CD4-positive, CD25-positive, alpha-beta regulatory T cell (primary cell): Measurements from ENCODE around the gene POC1A. TPM values are rescaled to one million over a fixed set of nuclear protein-coding genes. Genes with fewer than 3 reads are reported as not detected.
A peak's percentile ranks its signal among the peaks of the same experiment; 100 is the strongest.

Source experiments
- ATAC-seq, 2 donors: fragments of 150-1000 bp; cut with Tn5 transposase; one replicate each; pipeline ENCODE4 v1.10.0; 2021; ENCODE audit warnings: low read depth in 2 of 2, moderate number of reproducible peaks in 2 of 2, moderate library complexity in 1 of 2
- DNase-seq, 3 donors: peaks; one replicate each; pipeline versions ENCODE4 v3.0.0 to v3.0.0-alpha.2; 2012 to 2022; ENCODE audit warnings: mixed read lengths in 1 of 3
- H3K27ac ChIP-seq: one replicate; pipeline ENCODE4 v1.7.0; 2013; ENCODE audit warnings: mild to moderate bottlenecking, low read length; ENCODE audit not compliant: insufficient read depth, poor library complexity, severe bottlenecking
- H3K27me3 ChIP-seq: one replicate; pipeline ENCODE4 v1.7.0; 2013; ENCODE audit warnings: low read length; ENCODE audit not compliant: control insufficient read depth, insufficient read depth
- H3K36me3 ChIP-seq: one replicate; pipeline ENCODE4 v1.7.0; 2013; ENCODE audit warnings: mild to moderate bottlenecking, low read length, moderate library complexity; ENCODE audit not compliant: control insufficient read depth, insufficient read depth
- H3K4me1 ChIP-seq: 2 replicates; pipeline ENCODE4 v1.7.0; 2013; ENCODE audit warnings: mild to moderate bottlenecking, low read length; ENCODE audit not compliant: insufficient read depth, control insufficient read depth, poor library complexity, severe bottlenecking
- H3K4me3 ChIP-seq: one replicate; pipeline ENCODE4 v1.7.0; 2013; ENCODE audit warnings: low read depth, mild to moderate bottlenecking, low read length, moderate library complexity
- H3K9me3 ChIP-seq, 2 experiments: 1 replicate in 1 of 2; 2 replicates in 1 of 2; pipeline ENCODE4 v1.7.0; 2013; ENCODE audit warnings: low read length in 2 of 2, mild to moderate bottlenecking in 1 of 2, moderate library complexity in 1 of 2; ENCODE audit not compliant: control insufficient read depth in 2 of 2
- H3K27ac Mint-ChIP-seq, 3 donors: one replicate each; pipeline ENCODE4 v1.8.0; 2020 to 2022; ENCODE audit warnings: mild to moderate bottlenecking in 3 of 3, mixed read lengths in 3 of 3, moderate library complexity in 2 of 3
- H3K27me3 Mint-ChIP-seq: one replicate; pipeline ENCODE4 v1.8.0; 2022; ENCODE audit warnings: mild to moderate bottlenecking, mixed read lengths
- H3K36me3 Mint-ChIP-seq: one replicate; pipeline ENCODE4 v1.8.0; 2020; ENCODE audit warnings: mixed read lengths
- H3K4me1 Mint-ChIP-seq, 4 donors: one replicate each; pipeline ENCODE4 v1.8.0; 2020 to 2022; ENCODE audit warnings: mixed read lengths in 4 of 4, mild to moderate bottlenecking in 1 of 4
- H3K4me3 Mint-ChIP-seq, 4 donors: one replicate each; pipeline ENCODE4 v1.8.0; 2020 to 2022; ENCODE audit warnings: mild to moderate bottlenecking in 4 of 4, mixed read lengths in 4 of 4, moderate library complexity in 3 of 4
- H3K9me3 Mint-ChIP-seq, 7 donors: one replicate each; pipeline ENCODE4 v1.8.0; 2020 to 2022; ENCODE audit warnings: mixed read lengths in 7 of 7, mild to moderate bottlenecking in 3 of 7, moderate library complexity in 2 of 7
- polyA plus RNA-seq, 4 donors: library from polyadenylated mRNA; unstranded; fragments of 300-500 nt; fragmentation: Illumina TruSeq; gene quantifications; one replicate each; pipeline ENCODE4 v1.2.3, GENCODE V29; 2021
- total RNA-seq: library from RNA; stranded (reverse); gene quantifications from one replicate; pipeline ENCODE4 v1.2.3, GENCODE V29; 2022

POC1A gene
- total and polyA plus RNA-seq, 5 donors from 2014 or later = 1.3 to 3.2 (median 1.7) TPM

DNA sequence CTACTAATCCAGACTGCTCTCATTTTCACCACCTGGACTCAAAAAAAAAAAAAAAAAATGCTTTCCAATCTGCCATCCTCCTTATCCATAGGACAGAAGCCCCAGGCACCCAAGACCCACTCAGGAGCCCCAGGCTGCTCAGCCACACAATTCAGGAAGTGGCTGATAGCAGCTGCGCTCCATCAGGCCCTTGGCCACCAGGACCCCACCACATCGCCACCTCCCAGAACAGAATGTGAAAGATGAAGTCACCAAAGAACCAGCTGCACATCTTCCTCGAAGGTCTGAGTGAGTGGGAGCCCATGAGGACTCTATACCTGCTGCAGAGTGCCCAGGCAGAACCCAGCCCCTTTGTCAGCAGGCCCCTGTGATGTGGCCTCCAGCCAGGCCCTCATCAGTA, 19.5 kb downstream of the POC1A start:
- no peaks in the 10 kb centered on the region for H3K4me1 Mint-ChIP-seq
- no peaks in the 10 kb centered on the region for H3K36me3 ChIP-seq
- H3K36me3 Mint-ChIP-seq = peaks cover 3% of the 10 kb centered on the region

DNA sequence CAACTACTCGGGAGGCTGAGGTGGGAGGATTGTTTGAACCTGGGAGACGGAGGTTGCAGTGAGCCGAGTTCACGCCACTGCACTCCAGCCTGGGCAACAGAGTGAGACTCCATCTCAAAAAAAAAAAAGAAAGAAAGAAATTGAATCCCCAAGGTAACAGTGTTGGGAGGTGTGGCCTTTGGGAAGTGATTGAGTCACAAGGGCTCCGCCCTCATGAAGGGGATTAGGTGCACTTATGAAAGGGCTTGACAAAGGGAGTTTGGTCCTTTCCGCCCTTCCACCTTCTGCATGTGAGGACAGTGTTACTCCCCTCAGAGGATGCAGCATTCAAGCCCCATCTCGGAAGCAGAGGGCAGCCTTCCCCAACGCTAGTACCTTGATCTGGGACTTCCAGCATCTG, 21.3 kb downstream of the POC1A start:
- Histone ChIP-seq H3K36me3 (no peaks in the 10 kb centered on the region), H3K27ac (no peak overlapping the region), H3K4me1 (no peaks in the 10 kb centered on the region), H3K27me3 (no peaks in the 10 kb centered on the region), H3K4me3 (no peak overlapping the region), H3K9me3 (no peaks in the 10 kb centered on the region)
- H3K4me3 Mint-ChIP-seq = no peak overlapping the region
- H3K27me3 Mint-ChIP-seq = no peaks in the 10 kb centered on the region
- no peaks in the 10 kb centered on the region for H3K4me1 Mint-ChIP-seq
- H3K27ac Mint-ChIP-seq = no peak overlapping the region
- H3K36me3 Mint-ChIP-seq = peaks cover 3% of the 10 kb centered on the region
- DNase-seq (no peak), ATAC-seq (no peak)
- no peaks in the 10 kb centered on the region for H3K9me3 Mint-ChIP-seq

More for the DNA sequence above, 19.5 kb downstream of the POC1A start:
- Histone ChIP-seq H3K27ac (no peak overlapping the region), H3K27me3 (no peaks in the 10 kb centered on the region), H3K4me3 (no peak overlapping the region), H3K4me1 (no peaks in the 10 kb centered on the region), H3K9me3 (no peaks in the 10 kb centered on the region)
- Mint-ChIP-seq H3K27me3 (no peaks in the 10 kb centered on the region), H3K27ac (peak overlapping the region in 2 of 3 donors; percentile 24 to 73), H3K4me3 (no peak overlapping the region), H3K9me3 (no peaks in the 10 kb centered on the region)
- no peak for DNase-seq
- ATAC-seq = no peak

DNA sequence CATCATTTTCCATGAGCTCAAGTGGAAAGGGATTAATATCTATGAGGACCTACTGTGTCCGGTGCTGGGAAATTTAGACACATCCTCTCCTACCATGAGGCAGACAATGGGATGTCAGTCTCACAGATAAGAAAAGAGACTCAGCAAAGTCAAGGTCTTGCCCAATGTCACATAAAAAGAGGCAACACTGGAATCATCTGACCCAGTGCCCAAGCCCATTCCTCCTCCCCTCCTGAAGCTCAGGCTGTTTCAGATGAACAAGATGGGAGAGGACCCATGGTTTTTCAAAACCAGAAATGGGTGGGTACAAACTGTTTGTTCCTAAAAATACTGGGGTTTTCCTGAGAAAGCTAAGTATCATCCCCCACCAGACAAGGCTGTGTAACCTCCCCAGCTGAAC, 22.2 kb downstream of the POC1A start:
- Histone ChIP-seq H3K36me3 (no peaks in the 10 kb centered on the region), H3K4me3 (no peak overlapping the region), H3K27me3 (no peaks in the 10 kb centered on the region), H3K27ac (no peak overlapping the region), H3K4me1 (no peaks in the 10 kb centered on the region), H3K9me3 (no peaks in the 10 kb centered on the region)
- peak overlapping the region in 1 of 3 donors; percentile 46 for H3K27ac Mint-ChIP-seq
- peaks cover 3% of the 10 kb centered on the region for H3K36me3 Mint-ChIP-seq
- H3K4me3 Mint-ChIP-seq = no peak overlapping the region
- no peaks in the 10 kb centered on the region for H3K9me3 Mint-ChIP-seq
- DNase-seq (no peak), ATAC-seq (no peak)
- H3K27me3 Mint-ChIP-seq = no peaks in the 10 kb centered on the region
- no peaks in the 10 kb centered on the region for H3K4me1 Mint-ChIP-seq

DNA sequence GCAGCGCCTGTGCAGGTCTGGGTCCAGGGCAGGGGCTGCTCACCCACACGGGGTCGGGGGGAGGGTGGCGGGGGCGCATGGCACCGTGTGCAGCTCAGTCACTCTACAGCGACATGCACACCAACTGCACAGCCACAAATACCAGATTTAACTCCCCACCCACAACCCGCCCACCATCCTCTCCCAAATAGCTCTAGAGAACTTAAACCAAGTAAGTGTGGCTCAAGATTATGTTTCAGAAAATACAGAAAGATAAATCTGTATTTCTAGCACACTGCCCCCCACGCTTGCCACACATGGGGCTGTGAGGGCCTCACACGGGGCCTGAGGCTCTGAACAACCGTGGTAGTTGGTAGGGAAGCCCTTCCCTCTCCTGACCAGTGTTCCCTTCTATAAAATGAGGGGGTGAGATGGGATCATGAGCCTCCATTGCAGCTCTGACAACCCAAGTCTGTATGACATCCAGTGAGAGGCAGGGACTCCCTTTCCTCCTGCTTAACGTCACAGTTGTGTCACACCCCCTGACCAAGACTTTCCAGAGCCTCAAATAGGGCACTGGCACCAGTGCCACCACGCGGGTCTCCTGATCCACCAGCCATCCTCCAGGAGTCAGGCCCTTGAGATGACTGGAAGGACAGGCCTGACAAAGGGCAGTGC, 23.1 kb downstream of the POC1A start:
- Histone ChIP-seq H3K27ac (no peak overlapping the region), H3K36me3 (no peaks in the 10 kb centered on the region), H3K4me1 (no peaks in the 10 kb centered on the region), H3K27me3 (no peaks in the 10 kb centered on the region), H3K9me3 (no peaks in the 10 kb centered on the region), H3K4me3 (no peak overlapping the region)
- no peaks in the 10 kb centered on the region for H3K27me3 Mint-ChIP-seq
- H3K4me1 Mint-ChIP-seq = no peaks in the 10 kb centered on the region
- H3K27ac Mint-ChIP-seq = peak overlapping the region in 1 of 3 donors; percentile 88
- DNase-seq = no peak
- peaks cover 3% of the 10 kb centered on the region for H3K36me3 Mint-ChIP-seq
- H3K4me3 Mint-ChIP-seq = no peak overlapping the region
- H3K9me3 Mint-ChIP-seq = no peaks in the 10 kb centered on the region
- no peak for ATAC-seq

DNA sequence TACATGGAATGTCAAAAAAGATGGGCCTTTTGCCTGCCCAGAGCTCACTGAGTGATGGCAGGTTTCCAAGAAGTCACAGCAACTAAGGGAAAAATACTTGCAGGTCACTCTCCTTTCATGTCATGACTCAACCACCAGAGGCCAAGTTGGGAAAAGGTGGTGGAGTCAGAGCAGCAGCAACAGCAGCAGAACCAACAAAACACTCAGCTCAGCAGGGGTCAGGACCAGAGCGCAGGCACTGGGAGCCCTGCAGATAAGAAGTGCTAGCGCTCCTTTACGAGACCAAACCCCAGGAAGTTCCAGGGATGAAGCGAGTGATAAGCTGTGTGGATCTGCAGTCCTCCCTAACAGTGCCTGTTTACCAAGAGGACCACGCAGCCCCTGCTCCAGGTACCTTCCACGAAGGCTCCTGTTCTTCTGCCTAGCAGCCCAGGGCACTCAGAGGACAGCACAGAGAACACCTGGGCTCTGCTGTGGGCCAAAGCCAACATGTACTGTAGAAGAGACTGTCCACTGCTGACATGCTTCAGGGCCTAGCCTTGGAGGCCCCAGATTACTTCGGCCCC, 26.0 kb downstream of the POC1A start:
- Mint-ChIP-seq H3K9me3 (no peaks in the 10 kb centered on the region), H3K27ac (no peak overlapping the region), H3K4me3 (no peak overlapping the region), H3K36me3 (no peaks in the 10 kb centered on the region), H3K4me1 (no peaks in the 10 kb centered on the region), H3K27me3 (no peaks in the 10 kb centered on the region)
- DNase-seq = no peak
- Histone ChIP-seq H3K27ac (no peak overlapping the region), H3K27me3 (no peaks in the 10 kb centered on the region), H3K36me3 (no peaks in the 10 kb centered on the region), H3K9me3 (no peaks in the 10 kb centered on the region), H3K4me3 (no peak overlapping the region), H3K4me1 (no peaks in the 10 kb centered on the region)
- no peak for ATAC-seq

DNA sequence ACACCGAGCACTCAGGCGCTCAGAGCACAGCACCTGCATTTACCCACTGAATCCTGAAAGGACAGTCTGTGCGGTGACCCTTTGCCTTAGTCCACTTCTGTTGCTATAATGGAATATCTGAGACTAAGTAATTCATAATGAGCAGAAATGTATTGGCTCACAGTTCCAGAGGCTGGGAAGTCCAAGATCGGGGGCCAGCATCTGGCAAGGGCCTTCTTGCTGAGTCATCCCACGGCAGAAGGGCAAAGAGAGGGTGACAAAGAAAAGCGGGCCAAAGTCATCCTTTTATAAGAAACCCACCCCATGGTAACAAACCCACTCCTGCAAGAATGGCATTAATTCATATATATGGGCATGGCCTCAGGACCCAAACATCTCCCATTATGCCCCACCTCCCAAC, 27.7 kb downstream of the POC1A start:
- Mint-ChIP-seq H3K4me1 (no peaks in the 10 kb centered on the region), H3K27me3 (no peaks in the 10 kb centered on the region), H3K36me3 (no peaks in the 10 kb centered on the region), H3K27ac (no peak overlapping the region), H3K4me3 (no peak overlapping the region), H3K9me3 (no peaks in the 10 kb centered on the region)
- no peak overlapping the region for H3K4me3 ChIP-seq
- no peaks in the 10 kb centered on the region for H3K36me3 ChIP-seq
- H3K27ac ChIP-seq = no peak overlapping the region
- H3K9me3 ChIP-seq = no peaks in the 10 kb centered on the region
- DNase-seq (no peak), ATAC-seq (no peak)
- no peaks in the 10 kb centered on the region for H3K4me1 ChIP-seq
- no peaks in the 10 kb centered on the region for H3K27me3 ChIP-seq

DNA sequence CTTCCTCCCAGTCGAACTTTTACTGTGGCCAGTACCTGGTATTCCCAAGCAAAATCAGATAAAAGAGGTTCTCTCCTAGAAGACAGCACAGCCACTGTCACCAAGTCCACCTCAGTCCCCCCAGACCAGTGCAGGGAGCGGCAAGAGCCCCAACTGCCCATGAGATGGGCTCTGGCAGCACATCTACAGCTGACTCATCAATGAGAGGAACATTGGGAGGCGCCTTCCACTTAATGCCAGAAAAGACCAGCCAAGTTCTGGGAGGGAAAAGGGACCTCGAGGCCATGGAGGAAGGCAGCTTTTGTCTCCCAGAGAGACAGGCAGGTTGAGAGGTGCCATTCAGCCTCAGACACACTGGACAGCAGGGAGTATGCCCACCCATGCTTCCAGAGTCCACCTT, 28.2 kb downstream of the POC1A start:
- Histone ChIP-seq H3K36me3 (no peaks in the 10 kb centered on the region), H3K9me3 (no peaks in the 10 kb centered on the region), H3K27me3 (no peaks in the 10 kb centered on the region), H3K4me3 (no peak overlapping the region), H3K4me1 (no peaks in the 10 kb centered on the region), H3K27ac (no peak overlapping the region)
- Mint-ChIP-seq H3K4me3 (no peak overlapping the region), H3K27ac (no peak overlapping the region), H3K36me3 (no peaks in the 10 kb centered on the region), H3K9me3 (no peaks in the 10 kb centered on the region), H3K4me1 (no peaks in the 10 kb centered on the region), H3K27me3 (no peaks in the 10 kb centered on the region)
- ATAC-seq = no peak
- DNase-seq = no peak

DNA sequence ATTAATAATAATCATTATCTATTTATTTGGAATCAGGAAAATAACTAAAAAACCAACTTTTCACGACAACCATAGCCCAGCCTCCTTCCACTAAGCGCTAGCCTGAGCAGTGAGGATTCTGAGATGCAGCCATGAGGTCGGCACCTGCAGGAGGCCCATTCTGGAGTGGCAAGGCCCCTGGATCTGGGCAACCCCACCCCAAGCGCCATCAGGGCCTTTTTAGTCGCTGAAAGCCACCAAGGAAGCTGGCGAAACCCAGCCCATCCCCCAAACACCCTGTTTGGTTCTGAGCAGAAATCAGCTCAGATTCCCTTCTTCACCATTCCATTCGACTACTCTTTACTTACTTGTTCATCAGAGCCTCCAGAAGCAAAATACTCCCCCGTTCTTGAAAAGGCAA, 29.5 kb downstream of the POC1A start:
- H3K27ac Mint-ChIP-seq = no peak overlapping the region
- ATAC-seq = no peak

More for the DNA sequence above, 29.5 kb downstream of the POC1A start:
- no peak for DNase-seq
- Histone ChIP-seq H3K4me3 (no peak overlapping the region), H3K9me3 (no peaks in the 10 kb centered on the region), H3K4me1 (no peaks in the 10 kb centered on the region), H3K36me3 (no peaks in the 10 kb centered on the region), H3K27ac (no peak overlapping the region), H3K27me3 (no peaks in the 10 kb centered on the region)
- Mint-ChIP-seq H3K36me3 (no peaks in the 10 kb centered on the region), H3K4me1 (no peaks in the 10 kb centered on the region), H3K27me3 (no peaks in the 10 kb centered on the region), H3K9me3 (no peaks in the 10 kb centered on the region), H3K4me3 (no peak overlapping the region)
